Ectodermal cell (in vitro differentiated cells): ENCODE measurements around the gene MRPL58. TPM values are rescaled to one million over a fixed set of nuclear protein-coding genes. Genes with fewer than 3 reads are reported as not detected.
"Not testable (repeated sequence)": the region's sequence is repeated elsewhere in the genome, so short reads cannot be mapped to it uniquely, and the experiment has no call there.

Experiments used
- H3K27ac ChIP-seq: 2 replicates; pipeline ENCODE4 v1.7.0; 2013; ENCODE audit warnings: mild to moderate bottlenecking, low read depth, low read length; ENCODE audit not compliant: insufficient read depth, poor library complexity, severe bottlenecking
- H3K27me3 ChIP-seq: 2 replicates; pipeline ENCODE4 v1.7.0; 2013; ENCODE audit warnings: mild to moderate bottlenecking, low read length; ENCODE audit not compliant: insufficient read depth, control insufficient read depth, poor library complexity, severe bottlenecking
- H3K36me3 ChIP-seq: one replicate; pipeline ENCODE4 v1.7.0; 2013; ENCODE audit warnings: low read length; ENCODE audit not compliant: control insufficient read depth, insufficient read depth
- H3K4me1 ChIP-seq: one replicate; pipeline ENCODE4 v1.7.0; 2013; ENCODE audit warnings: low read length; ENCODE audit not compliant: control insufficient read depth, insufficient read depth
- H3K4me3 ChIP-seq: 2 replicates; pipeline ENCODE4 v1.7.0; 2013; ENCODE audit warnings: low read depth, low read length, control low read depth; ENCODE audit not compliant: insufficient read depth
- H3K9me3 ChIP-seq: 2 replicates; pipeline ENCODE4 v1.7.0; 2013; ENCODE audit warnings: mild to moderate bottlenecking, low read length, moderate library complexity; ENCODE audit not compliant: control insufficient read depth
- WGBS, 2 experiments: methylation state at CpG; one replicate each; pipeline ENCODE4 v1.1.7; 2013; ENCODE audit warnings: missing lambda C conversion rate in 2 of 2; 5-methylcytosine and 5-hydroxymethylcytosine counted together
- polyA plus RNA-seq, 4 experiments: library from polyadenylated mRNA; stranded (reverse); fragments of 50-300 nt; gene quantifications; one replicate each; pipeline ENCODE4 v1.2.3, GENCODE V29; 2013

Gene MRPL58
- 45.5 TPM for polyA plus RNA-seq (2013, experiment 1 of 4)
- polyA plus RNA-seq (2013, experiment 2 of 4) = 42.3 TPM
- polyA plus RNA-seq (2013, experiment 3 of 4) = 40.5 TPM
- 42.1 TPM for polyA plus RNA-seq (2013, experiment 4 of 4)

DNA sequence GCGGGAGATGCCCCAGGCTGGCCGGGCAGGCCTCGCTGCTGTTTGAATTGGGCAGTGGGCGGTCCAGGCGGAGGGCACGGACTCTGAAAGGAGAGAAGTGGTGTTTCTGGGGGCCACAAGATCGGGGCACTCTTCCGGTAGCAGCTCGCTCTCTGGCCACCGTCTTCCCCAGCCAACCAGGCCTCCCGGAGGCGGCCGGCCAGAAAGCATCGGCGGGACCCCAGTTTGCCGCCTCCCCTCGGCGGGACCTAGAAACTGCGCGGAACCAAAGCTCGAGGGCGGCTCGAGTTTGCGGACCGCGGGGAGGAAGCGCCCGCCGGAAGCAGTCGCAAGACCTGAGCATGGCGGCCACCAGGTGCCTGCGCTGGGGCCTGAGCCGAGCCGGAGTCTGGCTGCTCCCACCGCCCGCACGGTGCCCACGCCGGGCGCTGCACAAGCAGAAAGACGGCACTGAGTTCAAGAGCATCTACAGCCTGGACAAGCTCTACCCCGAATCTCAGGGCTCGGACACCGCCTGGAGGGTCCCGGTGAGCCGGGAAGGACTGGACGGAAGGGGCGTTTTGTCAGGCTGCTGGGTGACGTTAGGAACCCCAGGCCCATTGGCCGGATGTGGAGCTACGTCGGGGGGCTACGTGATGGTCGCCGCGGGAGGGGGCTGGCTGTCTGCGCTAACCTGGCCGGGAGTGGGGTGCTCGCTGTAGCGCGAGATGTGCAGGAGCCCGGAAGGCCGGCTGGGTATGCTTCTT lies at the start of gene MRPL58:
MRPL58 (plus strand) TSS at position 325 of the 746 bp plus-strand sequence; CDS start at position 342, 17 bp downstream.
- WGBS, 2 experiments = 1% methylated on average over 63 of the region's 63 CpGs
- no peaks in the 10 kb centered on the region for H3K9me3 ChIP-seq

GRCh38 chr17:74963656-74964055 lies 48.8 kb upstream of the MRPL58 start:
- Histone ChIP-seq H3K27me3 (peaks cover 18% of the 10 kb centered on the region), H3K9me3 (no peaks in the 10 kb centered on the region), H3K4me1 (no peaks in the 10 kb centered on the region), H3K27ac (no peak overlapping the region), H3K4me3 (no peak overlapping the region), H3K36me3 (no peaks in the 10 kb centered on the region)
- WGBS, 2 experiments = 68 to 75% methylated on average over 12 of the region's 12 CpGs

More for the DNA sequence above, at the start of gene MRPL58:
- Histone ChIP-seq H3K36me3 (no peaks in the 10 kb centered on the region), H3K27ac (peak within 1 kb of the TSS; percentile 56), H3K27me3 (no peaks in the 10 kb centered on the region), H3K4me1 (peaks cover 11% of the 10 kb centered on the region), H3K4me3 (peak within 1 kb of the TSS; percentile 75)

GRCh38 chr17:74964246-74964761 lies 48.2 kb upstream of the MRPL58 start:
- no peak overlapping the region for H3K27ac ChIP-seq
- 92 to 95% methylated on average over 12 of the region's 12 CpGs for WGBS, 2 experiments
- no peak overlapping the region for H3K4me3 ChIP-seq
- H3K27me3 ChIP-seq = peaks cover 12% of the 10 kb centered on the region
- no peaks in the 10 kb centered on the region for H3K4me1 ChIP-seq
- no peaks in the 10 kb centered on the region for H3K9me3 ChIP-seq
- no peaks in the 10 kb centered on the region for H3K36me3 ChIP-seq

DNA sequence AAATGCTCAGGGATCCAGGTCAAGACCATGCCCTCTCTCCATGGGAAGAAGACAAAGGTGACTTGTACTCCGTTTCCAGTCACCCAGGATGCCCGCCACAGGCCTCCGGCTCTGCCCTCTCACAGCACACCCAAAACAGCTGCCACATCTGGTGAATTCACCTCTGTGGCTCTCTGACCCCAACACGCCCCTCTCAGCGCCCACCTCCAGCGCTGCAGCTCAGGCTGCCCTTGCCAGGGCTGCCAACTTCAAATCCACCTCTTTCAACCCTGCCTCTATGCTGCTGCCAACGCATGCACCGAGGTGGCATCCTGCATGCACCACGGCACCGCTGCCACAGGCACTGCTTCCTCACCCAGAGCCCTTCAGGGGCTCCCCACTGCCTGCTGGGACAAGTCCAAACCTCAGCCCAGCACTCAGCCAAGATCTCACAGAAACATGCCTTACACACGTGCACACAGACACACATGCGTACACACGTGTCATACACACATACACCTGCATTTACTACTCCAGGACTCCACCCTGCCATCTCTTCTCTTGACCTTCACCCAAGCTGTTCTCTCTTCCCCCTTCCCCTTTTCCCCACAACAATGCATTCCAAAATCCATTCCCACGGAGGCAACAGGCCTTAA lies 47.4 kb upstream of the MRPL58 start:
- 87 to 89% methylated on average over 14 of the region's 14 CpGs for WGBS, 2 experiments
- Histone ChIP-seq H3K27ac (no peak overlapping the region), H3K4me3 (no peak overlapping the region), H3K9me3 (no peaks in the 10 kb centered on the region), H3K36me3 (no peaks in the 10 kb centered on the region), H3K27me3 (peaks cover 6% of the 10 kb centered on the region), H3K4me1 (no peaks in the 10 kb centered on the region)

GRCh38 chr17:74968361-74968780 lies 44.1 kb upstream of the MRPL58 start:
- Histone ChIP-seq H3K27ac (no peak overlapping the region), H3K4me1 (peaks cover 5% of the 10 kb centered on the region), H3K27me3 (peaks cover 34% of the 10 kb centered on the region), H3K9me3 (no peaks in the 10 kb centered on the region), H3K36me3 (no peaks in the 10 kb centered on the region), H3K4me3 (no peak overlapping the region)
- WGBS, 2 experiments = 84 to 87% methylated on average over 5 of the region's 5 CpGs

DNA sequence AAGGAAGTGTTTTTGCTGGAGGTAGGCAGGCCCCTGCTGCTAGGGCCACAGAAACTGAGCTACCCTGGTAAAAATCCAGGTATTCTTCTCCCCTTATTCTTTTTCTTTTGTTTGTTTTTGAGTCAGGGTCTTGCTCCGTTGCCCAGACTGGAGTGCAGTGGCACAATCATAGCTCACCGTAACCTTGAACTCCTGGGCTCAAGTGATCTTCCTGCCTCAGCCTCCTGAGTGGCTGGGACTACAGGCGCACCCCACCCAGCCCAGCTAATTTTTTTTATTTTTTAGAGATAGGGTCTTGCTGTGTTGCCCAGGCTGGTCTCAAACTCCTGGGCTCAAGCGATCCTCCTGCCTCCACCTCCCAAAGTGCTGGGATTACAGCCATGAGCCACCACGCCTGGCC lies 43.0 kb upstream of the MRPL58 start:
- not testable (repeated sequence) for H3K4me3 ChIP-seq, H3K9me3 ChIP-seq
- WGBS, 2 experiments = 96% methylated on average over 5 of the region's 5 CpGs

DNA sequence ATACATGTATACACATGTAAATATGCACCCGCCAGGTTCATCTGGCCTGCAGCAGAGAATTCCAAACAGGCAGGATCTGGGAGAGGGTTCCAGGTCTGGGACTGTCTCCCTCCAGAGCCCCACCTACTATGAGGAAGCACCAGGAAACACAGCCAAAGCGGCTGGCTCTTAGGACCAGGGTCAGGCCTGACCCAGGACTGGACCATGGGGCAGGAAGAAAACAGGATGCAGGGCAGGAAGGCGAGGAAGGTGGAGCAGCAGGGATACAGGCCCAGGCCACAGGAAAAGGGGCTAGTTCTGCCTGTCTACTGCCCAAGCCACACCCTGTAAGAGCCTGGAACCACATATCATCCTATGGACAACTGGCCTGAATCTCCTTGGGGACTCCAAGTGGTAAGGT lies 42.1 kb upstream of the MRPL58 start:
- H3K36me3 ChIP-seq = no peaks in the 10 kb centered on the region
- H3K27ac ChIP-seq = no peak overlapping the region
- H3K27me3 ChIP-seq = peaks cover 54% of the 10 kb centered on the region
- H3K9me3 ChIP-seq = no peaks in the 10 kb centered on the region
- peaks cover 5% of the 10 kb centered on the region for H3K4me1 ChIP-seq
- WGBS, 2 experiments = 86 to 91% methylated on average over 3 of the region's 3 CpGs
- H3K4me3 ChIP-seq = no peak overlapping the region

More for the DNA sequence above, 43.0 kb upstream of the MRPL58 start:
- not testable (repeated sequence) for H3K4me1 ChIP-seq, H3K27ac ChIP-seq, H3K36me3 ChIP-seq
- H3K27me3 ChIP-seq = peaks cover 45% of the 10 kb centered on the region

GRCh38 chr17:74971069-74971841 lies 41.2 kb upstream of the MRPL58 start:
- H3K27me3 ChIP-seq = peaks cover 63% of the 10 kb centered on the region
- H3K27ac ChIP-seq = no peak overlapping the region
- H3K4me1 ChIP-seq = peaks cover 5% of the 10 kb centered on the region
- no peaks in the 10 kb centered on the region for H3K9me3 ChIP-seq
- 91 to 93% methylated on average over 8 of the region's 8 CpGs for WGBS, 2 experiments
- no peaks in the 10 kb centered on the region for H3K36me3 ChIP-seq
- peak overlapping the region; percentile 49 for H3K4me3 ChIP-seq

- Histone ChIP-seq H3K36me3 (no peaks in the 10 kb centered on the region), H3K9me3 (no peaks in the 10 kb centered on the region), H3K27ac (no peak overlapping the region), H3K4me1 (peaks cover 5% of the 10 kb centered on the region), H3K27me3 (peaks cover 64% of the 10 kb centered on the region), H3K4me3 (peak overlapping the region; percentile 49)
- WGBS, 2 experiments = 12 to 13% methylated on average over 9 of the region's 9 CpGs
These were observed 40.7 kb upstream of the MRPL58 start for GRCh38 chr17:74971842-74972106.
